ENCODE results near the gene FANCL.

Gene FANCL

GRCh38 chr2:58110765-58111164 is 130.4 kb downstream of the FANCL start:
- DNase-seq (ENCODE audit: low spot score), result no peak
- TF ChIP-seq, protein P1, sequence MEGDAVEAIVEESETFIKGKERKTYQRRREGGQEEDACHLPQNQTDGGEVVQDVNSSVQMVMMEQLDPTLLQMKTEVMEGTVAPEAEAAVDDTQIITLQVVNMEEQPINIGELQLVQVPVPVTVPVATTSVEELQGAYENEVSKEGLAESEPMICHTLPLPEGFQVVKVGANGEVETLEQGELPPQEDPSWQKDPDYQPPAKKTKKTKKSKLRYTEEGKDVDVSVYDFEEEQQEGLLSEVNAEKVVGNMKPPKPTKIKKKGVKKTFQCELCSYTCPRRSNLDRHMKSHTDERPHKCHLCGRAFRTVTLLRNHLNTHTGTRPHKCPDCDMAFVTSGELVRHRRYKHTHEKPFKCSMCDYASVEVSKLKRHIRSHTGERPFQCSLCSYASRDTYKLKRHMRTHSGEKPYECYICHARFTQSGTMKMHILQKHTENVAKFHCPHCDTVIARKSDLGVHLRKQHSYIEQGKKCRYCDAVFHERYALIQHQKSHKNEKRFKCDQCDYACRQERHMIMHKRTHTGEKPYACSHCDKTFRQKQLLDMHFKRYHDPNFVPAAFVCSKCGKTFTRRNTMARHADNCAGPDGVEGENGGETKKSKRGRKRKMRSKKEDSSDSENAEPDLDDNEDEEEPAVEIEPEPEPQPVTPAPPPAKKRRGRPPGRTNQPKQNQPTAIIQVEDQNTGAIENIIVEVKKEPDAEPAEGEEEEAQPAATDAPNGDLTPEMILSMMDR (IDR thresholded peaks at IDR 0.05; ENCODE audit: extremely low read depth, insufficient read depth, missing control alignments), result no peak
- in situ Hi-C loops (cut with MboI; ENCODE audit: low pct_unique_long_range_greater_than_20kb, low sequenced_read_pairs, unreplicated experiment), result no loop called here

DNA sequence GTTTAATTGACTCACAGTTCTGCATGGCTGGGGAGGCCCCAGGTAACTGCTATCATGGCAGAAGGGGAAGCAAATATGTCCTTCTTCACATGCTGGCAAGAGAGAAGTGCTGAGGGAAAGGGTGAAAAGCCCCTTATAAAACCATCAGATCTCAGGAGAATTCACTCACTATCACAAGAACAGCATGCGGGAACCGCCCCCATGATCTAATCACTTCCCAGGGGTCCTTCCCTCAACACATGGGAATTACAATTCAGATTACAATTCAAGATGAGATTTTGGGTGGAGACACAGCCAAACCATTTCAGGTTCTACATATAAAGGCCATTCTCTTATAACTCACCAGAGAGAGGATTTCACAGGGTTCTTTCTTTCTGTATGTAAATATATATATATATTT is 131.6 kb downstream of the FANCL start:
- TF ChIP-seq, protein P1 (IDR thresholded peaks at IDR 0.05; ENCODE audit: extremely low read depth, insufficient read depth, missing control alignments), result no peak
- in situ Hi-C loops (cut with MboI; ENCODE audit: low pct_unique_long_range_greater_than_20kb, low sequenced_read_pairs, unreplicated experiment), result no loop called here
- no peak for DNase-seq (ENCODE audit: low spot score)

Measured in GM13977 (cell line).